Esophagus (tissue), 2 donors: Measurements from ENCODE around the gene NOX3. TPM values are rescaled to one million over a fixed set of nuclear protein-coding genes. Genes with fewer than 3 reads are reported as not detected.

Experiments used
- H3K27ac ChIP-seq, 2 donors: one replicate each; pipeline ENCODE4 v1.5.1; 2013; ENCODE audit warnings: low read depth in 2 of 2, mild to moderate bottlenecking in 2 of 2, inconsistent platforms in 1 of 2, low read length in 1 of 2, moderate library complexity in 1 of 2
- H3K27me3 ChIP-seq, 2 donors: one replicate each; pipeline ENCODE4 v1.6.1; 2013; ENCODE audit warnings: low read length in 2 of 2, control low read depth in 1 of 2, mild to moderate bottlenecking in 1 of 2; ENCODE audit not compliant: insufficient read depth in 2 of 2, control insufficient read depth in 1 of 2
- H3K36me3 ChIP-seq, 2 donors: one replicate each; pipeline ENCODE4 v1.6.1; 2013; ENCODE audit warnings: low read length in 1 of 2; ENCODE audit not compliant: control insufficient read depth in 2 of 2, insufficient read depth in 2 of 2
- H3K4me1 ChIP-seq, 2 donors: one replicate each; pipeline ENCODE4 v1.6.1; 2013; ENCODE audit warnings: low read length in 1 of 2; ENCODE audit not compliant: control insufficient read depth in 2 of 2, insufficient read depth in 2 of 2
- H3K4me3 ChIP-seq, 2 donors: one replicate each; pipeline ENCODE4 v1.5.1; 2013; ENCODE audit warnings: low read length in 2 of 2, mild to moderate bottlenecking in 2 of 2, low read depth in 1 of 2, moderate library complexity in 1 of 2
- H3K9me3 ChIP-seq, 2 donors: one replicate each; pipeline ENCODE4 v1.6.1; 2013; ENCODE audit warnings: mild to moderate bottlenecking in 2 of 2, low read depth in 1 of 2, low read length in 1 of 2, moderate library complexity in 1 of 2; ENCODE audit not compliant: control insufficient read depth in 2 of 2, insufficient read depth in 1 of 2
- WGBS, 2 donors: extraction: QIAGEN DNeasy Blood & Tissue Kit; methylation state at CpG; one replicate each; pipeline ENCODE4 v1.1.7; 2013; 5-methylcytosine and 5-hydroxymethylcytosine counted together
- polyA plus RNA-seq, 2 donors: library from polyadenylated mRNA; stranded (reverse); fragments of 200-250 nt; gene quantifications; one replicate each; pipeline ENCODE4 v1.2.3, GENCODE V29; 2013
- donor health status: healthy with polysubstance abuse.
- donor health status: Bipolar disorder and iron deficiency.

The NOX3 gene
- polyA plus RNA-seq, 2 donors: not detected

DNA sequence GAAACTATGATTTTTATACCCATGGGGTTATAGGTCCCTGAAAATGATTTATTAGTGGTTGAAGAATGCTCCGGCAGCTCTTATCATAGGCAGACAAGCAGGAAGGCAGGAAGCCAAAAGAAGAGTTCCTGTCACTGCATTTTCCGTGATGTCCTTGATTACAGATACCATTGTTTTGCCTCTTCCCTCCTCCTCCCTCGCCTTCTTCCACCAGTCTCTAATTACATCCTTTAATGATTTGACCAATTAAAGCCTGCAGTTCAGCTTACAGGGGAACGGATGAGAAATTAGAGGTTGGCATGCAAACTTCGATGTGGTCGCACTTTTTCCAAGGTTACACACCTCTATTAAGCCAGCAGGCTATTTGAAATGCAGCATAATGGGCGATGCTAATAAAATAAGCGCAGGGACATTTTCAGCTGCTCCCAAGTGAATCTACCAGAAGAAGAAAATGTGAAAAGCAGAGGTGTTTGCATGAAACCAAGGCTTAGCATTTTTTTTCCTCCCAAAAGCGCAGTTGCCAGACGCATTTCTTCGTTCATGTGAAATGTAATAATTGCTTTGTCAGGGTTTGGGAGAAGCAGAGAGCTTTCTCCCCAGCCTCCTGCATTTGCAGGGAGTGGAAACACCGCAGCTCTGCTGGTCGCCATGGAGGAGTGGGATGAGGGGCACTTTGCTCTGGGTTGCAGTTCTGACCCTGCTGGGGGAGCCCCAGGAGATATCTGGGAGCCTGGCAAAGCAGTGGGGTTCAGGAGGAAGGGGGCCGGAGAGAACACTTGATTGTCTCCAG lies 6.0 kb downstream of the NOX3 start:
- Histone ChIP-seq H3K4me1 (no peaks in the 10 kb centered on the region), H3K27me3 (no peaks in the 10 kb centered on the region), H3K4me3 (no peak overlapping the region), H3K27ac (no peak overlapping the region), H3K9me3 (no peaks in the 10 kb centered on the region), H3K36me3 (no peaks in the 10 kb centered on the region)
- 59 to 73% methylated on average over 14 of the region's 14 CpGs for WGBS, 2 donors

- no peak overlapping the region for H3K27ac ChIP-seq
- H3K4me1 ChIP-seq: no peaks in the 10 kb centered on the region
- H3K27me3 ChIP-seq: no peaks in the 10 kb centered on the region
- H3K36me3 ChIP-seq: no peaks in the 10 kb centered on the region
- no peak overlapping the region for H3K4me3 ChIP-seq
- no peaks in the 10 kb centered on the region for H3K9me3 ChIP-seq
- WGBS, 2 donors: 29 to 31% methylated on average over 5 of the region's 5 CpGs
Measured at GRCh38 chr6:155448668-155449449, 6.8 kb downstream of the NOX3 start.

GRCh38 chr6:155447949-155448348 lies 7.7 kb downstream of the NOX3 start:
- H3K27me3 ChIP-seq: no peaks in the 10 kb centered on the region
- no peaks in the 10 kb centered on the region for H3K36me3 ChIP-seq
- no peak overlapping the region for H3K4me3 ChIP-seq
- no peaks in the 10 kb centered on the region for H3K9me3 ChIP-seq
- no peak overlapping the region for H3K27ac ChIP-seq
- H3K4me1 ChIP-seq: no peaks in the 10 kb centered on the region

DNA sequence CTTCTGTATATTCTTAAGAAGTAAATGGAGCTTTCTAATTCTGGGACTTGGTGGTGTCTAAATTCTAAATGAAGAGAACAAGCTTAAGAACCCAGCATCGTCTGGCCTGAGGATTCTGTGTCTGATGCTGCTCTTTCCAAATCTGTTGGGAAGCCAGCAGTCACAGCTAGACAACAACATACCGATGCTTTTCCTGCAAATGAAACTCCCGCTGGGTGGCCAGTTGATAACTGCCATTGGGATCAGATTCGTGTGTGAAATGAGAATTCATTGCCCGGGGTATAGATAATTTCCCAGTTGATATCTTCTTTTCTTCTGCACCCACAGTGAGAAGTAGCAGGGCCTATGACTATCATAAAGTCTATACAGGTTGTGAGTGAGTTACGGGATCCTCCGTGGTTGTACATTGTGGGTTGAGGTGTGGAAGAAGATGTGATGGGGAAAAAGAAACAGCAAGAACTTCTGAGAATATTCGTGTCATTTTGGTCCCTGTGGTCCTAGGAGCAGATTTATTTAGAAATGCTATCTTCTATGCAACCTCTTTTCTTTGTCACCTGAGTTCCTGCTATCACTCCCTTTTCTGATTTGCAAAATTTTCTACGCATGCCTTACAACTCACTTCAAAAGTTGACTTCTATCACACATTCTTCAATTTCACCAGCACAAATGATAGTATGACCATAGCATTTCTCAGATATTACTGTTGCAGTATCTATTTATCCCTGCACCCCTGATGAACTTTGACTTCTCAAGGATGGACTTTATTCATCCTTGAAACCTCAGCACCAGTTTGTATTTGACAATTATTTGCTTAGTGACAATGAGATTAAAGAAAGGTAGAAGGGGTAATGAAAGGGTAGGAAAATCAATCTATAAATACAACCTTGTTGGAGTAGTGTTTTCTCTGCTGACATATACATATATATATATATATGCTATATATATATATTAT lies 10.4 kb downstream of the NOX3 start:
- no peaks in the 10 kb centered on the region for H3K36me3 ChIP-seq
- 73 to 81% methylated on average over 9 of the region's 9 CpGs for WGBS, 2 donors
- no peaks in the 10 kb centered on the region for H3K4me1 ChIP-seq
- no peak overlapping the region for H3K4me3 ChIP-seq
- H3K27ac ChIP-seq: no peak overlapping the region
- no peaks in the 10 kb centered on the region for H3K9me3 ChIP-seq
- no peaks in the 10 kb centered on the region for H3K27me3 ChIP-seq

DNA sequence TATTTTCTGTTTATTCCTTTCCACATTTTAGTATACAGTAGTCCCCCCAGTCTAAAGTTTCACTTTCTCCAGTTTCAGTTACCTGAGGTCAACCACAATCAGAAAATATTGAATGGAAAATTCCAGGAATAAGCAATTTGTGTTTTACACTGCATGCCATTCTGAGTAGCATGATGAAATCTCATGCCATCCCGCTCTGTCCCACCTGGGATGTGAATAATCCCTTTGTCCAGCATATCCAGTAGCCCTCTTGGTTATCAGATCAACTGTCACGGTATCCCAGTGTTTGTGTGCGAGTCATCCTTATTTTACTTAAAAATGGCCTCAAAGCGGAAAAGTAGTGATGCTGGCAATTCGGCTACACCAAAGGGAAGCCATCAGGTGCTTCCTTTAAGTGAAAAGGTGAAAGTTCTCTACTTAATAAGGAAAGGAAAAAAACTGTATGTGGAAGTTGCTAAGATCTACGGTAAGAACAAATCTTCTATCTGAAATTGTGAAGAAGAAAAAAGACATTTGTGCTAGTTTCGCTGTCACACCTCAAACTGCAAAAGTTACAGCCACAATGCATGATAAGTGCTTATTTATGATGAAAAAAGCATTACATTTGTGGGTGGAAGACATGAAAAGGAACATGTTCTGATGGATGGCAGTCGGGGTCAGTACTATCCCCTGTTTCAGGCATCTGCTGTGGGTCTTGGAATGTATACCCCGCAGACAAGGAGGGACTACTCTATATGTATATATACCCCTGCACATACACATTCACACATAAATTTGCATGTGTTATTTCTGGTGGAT lies 11.3 kb downstream of the NOX3 start:
- H3K4me3 ChIP-seq: no peak overlapping the region
- 85 to 88% methylated on average over 9 of the region's 9 CpGs for WGBS, 2 donors

GRCh38 chr6:155443168-155443567 lies 12.5 kb downstream of the NOX3 start:
- Histone ChIP-seq H3K4me1 (no peaks in the 10 kb centered on the region), H3K4me3 (no peak overlapping the region), H3K27ac (no peak overlapping the region), H3K27me3 (no peaks in the 10 kb centered on the region), H3K9me3 (no peaks in the 10 kb centered on the region), H3K36me3 (no peaks in the 10 kb centered on the region)
- WGBS, 2 donors: 87 to 88% methylated on average over 9 of the region's 9 CpGs

More for the DNA sequence above, 11.3 kb downstream of the NOX3 start:
- Histone ChIP-seq H3K9me3 (no peaks in the 10 kb centered on the region), H3K4me1 (no peaks in the 10 kb centered on the region), H3K36me3 (no peaks in the 10 kb centered on the region), H3K27me3 (no peaks in the 10 kb centered on the region), H3K27ac (no peak overlapping the region)

DNA sequence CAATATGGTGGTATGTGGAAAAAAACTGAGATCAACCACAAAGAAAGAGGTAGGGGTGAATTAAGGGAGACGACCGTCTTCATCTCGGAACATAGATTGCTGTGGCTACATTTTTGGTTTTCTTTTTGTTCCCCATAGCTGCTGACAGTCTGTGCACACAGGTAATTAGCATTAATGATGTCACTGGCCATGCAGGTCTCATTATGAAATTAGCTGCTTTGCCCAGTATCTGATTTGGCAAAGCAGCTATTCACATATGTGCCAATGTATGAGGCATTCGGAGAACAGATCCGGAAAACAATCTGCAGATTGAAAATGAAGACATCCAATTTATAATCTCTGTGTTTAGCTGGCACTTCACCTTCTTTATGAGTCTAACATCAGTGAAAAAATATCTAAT lies 13.1 kb downstream of the NOX3 start:
- WGBS, 2 donors: 89 to 93% methylated on average over 5 of the region's 5 CpGs
- H3K4me3 ChIP-seq: no peak overlapping the region
- no peaks in the 10 kb centered on the region for H3K36me3 ChIP-seq
- no peaks in the 10 kb centered on the region for H3K27me3 ChIP-seq
- no peak overlapping the region for H3K27ac ChIP-seq
- H3K9me3 ChIP-seq: no peaks in the 10 kb centered on the region
- no peaks in the 10 kb centered on the region for H3K4me1 ChIP-seq

DNA sequence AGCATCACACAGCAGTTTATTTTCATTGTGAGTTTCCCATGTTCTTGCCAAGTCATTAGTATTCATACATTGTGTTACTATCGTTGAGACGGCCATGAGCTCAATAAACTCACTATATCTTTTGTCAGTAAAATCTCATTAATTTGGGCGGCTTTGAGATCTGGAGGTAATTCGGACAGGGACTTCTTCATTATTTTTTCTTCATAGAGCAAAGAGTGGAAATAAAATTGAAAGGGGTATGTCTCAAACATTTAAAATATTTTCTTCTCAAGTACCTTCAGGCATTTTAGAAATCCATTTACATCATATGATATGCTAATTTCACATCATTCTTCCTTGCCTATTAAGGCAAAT lies 14.6 kb downstream of the NOX3 start:
- no peak overlapping the region for H3K27ac ChIP-seq
- no peaks in the 10 kb centered on the region for H3K27me3 ChIP-seq
- H3K4me3 ChIP-seq: no peak overlapping the region
- H3K36me3 ChIP-seq: no peaks in the 10 kb centered on the region
- no peaks in the 10 kb centered on the region for H3K9me3 ChIP-seq
- no peaks in the 10 kb centered on the region for H3K4me1 ChIP-seq
- WGBS, 2 donors: 71 to 84% methylated on average over 4 of the region's 4 CpGs
